KBM-7 (cell line): ENCODE data around the gene SKI.

Source experiments
- DNase-seq: peaks from one replicate; pipeline ENCODE4 v3.0.0-alpha.2; 2015
- in situ Hi-C: fragments of 300-500 bp; cut with MboI; formaldehyde crosslinking; loops from 2 replicates; pipeline ENCODE4 v1.14.3; 2020; ENCODE audit warnings: low sequenced_read_pairs, low pct_unique_long_range_greater_than_20kb, mixed read lengths

Gene SKI

DNA sequence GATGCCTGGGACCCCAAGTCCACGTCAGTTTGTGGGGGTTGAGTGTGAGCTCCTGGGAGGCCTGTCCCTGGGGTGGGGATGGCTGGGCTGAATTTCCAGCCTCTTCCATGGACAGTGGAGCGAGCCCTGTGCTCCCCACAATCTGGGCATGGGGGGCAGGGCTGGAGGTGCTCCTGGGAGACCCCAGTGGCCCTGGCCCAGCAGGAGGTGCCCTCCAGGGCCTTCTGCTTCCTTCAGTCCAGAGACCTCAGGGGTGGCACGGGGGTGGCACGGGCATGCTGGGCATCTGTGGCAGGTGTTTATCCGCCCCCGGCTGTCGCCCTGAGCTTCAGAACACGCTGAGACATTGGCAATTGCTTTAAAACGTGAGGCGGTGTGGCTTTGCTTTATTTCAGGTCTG lies 122.4 kb downstream of the SKI start:
- in situ Hi-C loops: no loop called here

DNA sequence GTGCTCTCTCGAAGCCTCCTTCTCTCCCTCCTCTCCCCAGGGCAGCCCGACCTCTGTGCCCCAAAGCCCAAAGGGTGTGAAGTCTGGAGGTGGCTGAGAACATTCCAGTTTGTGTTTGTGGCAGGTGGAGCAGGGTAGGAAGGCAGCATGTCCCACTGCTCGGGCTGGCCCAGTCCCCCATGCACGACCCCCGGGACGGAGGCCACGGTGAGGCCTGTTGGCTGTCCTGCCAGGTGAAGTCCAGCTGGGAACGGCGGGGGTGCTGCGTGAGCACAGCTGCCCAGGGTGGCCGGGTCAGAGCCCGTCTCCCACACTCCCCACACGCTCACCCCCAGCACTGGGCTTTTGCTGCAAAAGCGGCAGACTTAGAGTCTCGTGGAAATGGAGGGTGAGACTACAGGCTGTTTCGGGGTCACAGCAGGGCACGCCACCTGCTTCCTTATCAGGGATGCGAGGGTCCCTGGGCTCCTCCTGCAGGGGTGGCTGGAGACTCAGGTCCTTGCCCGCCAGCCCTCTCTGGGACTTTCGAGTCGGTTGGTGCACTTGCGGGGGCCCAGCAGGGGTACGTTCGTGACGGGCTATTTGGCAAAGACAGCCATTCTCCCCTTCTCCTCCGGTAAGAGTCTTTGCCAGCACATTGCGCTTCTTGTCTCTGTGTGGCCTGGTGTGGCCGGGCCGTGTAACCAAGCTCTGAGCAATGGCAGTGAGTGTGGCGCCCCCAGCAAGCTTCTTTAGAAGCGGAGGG lies 123.0 kb downstream of the SKI start:
- in situ Hi-C loops: no loop called here
- no peak for DNase-seq

More for the DNA sequence above, 122.4 kb downstream of the SKI start:
- DNase-seq: no peak

DNA sequence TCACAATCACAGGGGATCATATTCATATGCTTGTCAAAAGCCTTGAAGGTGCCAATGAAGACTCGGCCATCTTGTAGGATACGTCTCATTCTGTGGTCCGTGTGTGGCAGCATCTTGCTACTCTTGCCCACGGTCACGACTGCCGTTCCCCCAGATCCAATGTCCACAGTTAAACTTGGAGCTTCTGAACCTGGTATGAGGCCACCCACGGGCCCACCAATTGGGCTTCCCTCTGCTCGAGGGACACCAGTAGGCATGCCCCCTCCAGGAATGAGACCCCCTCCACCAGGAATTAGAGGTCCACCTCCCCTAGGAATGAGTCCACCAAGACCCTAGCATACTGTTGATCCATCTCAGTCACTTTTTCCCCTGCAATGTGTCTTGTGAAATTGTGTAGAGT lies 123.6 kb downstream of the SKI start:
- no peak for DNase-seq
- in situ Hi-C loops: no loop called here

DNA sequence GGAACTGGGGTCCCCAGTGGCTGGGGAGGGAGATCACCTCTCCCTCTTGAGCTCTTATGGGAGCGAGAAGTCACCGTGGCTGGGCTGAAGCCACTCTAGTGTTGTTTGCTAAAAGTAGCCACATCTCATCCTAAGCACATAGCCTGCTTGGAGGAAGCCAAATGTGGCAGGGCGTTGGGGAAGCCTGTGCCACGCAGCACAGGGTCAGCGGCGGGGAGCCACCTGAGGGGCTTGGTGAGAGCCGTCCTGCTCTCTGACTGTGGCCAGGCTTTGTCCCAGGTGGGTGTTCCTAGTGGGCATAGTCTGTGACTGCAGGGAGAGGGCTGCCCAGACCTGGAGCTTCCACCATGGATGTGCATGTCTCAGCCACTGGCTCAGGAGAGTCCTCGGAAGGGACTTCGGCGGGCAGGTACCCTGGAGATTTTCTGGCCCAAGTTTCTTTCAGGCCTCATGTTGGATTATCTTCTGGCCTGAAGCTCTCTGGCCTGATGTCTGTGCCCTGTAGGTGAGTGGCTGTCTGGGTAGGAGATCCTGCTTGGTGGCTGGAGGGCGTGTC lies 124.3 kb downstream of the SKI start:
- DNase-seq: no peak
- in situ Hi-C loops: no loop called here

DNA sequence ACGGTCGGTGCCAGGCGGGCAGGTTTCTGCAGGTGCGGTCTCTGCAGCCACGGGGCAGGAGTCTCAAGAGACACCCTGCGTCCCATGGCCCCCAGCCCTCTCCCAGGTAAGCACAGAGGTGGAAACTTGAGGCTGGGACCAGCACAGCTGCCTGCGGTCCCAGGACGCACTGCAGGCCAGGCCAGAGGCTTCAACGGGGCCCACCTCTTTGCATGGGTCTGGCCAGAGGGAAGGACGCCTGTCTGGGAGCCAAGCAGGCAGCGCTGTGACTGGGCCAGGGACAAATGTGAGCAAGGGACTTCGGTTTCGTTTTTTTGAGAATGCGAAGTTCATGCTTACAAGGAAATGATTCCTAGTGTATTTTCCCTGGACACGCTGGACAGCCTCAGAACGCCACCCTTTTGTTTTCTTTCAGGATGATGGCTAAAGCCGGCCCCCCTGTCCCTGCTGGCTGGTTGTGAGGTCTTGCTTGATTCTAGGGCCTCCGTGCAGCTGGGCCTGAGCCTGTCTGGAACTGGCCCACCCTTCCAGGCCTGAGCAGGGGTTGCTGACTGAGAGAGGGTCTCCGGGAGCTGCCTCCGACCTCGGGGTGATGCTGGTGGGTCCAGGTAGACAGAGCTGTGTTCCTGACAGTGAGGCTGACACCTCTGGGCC lies 124.9 kb downstream of the SKI start:
- in situ Hi-C loops: no loop called here
- no peak for DNase-seq

DNA sequence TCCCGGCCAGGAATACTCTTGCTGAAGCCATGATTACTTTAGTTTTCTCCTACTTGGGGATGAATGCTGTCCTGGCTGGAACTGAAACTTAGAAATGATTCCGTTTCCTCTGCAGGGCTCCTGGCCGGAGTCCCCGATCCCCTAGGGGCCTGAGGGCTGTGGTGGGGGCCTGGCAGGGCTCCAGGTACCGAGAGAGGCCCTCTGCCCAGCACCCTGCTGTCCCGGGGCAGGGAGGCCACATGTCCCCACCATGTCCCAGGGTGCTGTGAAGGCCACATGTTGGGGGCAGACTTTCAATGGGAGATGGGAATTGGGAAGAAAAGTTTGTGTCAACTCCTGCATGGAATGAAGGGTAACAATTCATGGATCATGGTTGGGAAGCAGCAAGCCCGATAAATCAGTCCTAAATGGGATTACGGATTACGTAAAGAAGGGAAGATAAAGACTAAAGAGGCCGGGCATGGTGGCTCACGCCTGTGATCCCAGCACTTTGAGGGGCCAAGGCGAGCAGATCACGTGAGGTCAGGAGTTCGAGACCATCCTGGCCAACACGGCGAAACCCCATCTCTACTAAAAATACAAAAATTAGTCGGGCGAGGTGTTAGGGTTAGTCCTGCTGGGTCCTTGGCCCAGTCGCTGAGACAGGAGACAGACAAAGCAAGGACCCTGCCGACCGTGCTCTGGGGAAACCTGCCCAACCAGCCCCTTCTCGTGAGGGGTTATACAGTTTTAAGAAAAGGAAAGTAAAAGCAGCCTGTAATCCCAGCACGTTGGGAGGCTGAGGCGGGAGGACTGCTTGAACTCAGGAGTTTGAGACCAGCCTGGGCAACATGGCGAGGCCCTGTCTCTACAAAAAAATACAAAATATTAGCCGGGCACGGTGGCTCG lies 125.7 kb downstream of the SKI start:
- in situ Hi-C loops: no loop called here
- no peak for DNase-seq

DNA sequence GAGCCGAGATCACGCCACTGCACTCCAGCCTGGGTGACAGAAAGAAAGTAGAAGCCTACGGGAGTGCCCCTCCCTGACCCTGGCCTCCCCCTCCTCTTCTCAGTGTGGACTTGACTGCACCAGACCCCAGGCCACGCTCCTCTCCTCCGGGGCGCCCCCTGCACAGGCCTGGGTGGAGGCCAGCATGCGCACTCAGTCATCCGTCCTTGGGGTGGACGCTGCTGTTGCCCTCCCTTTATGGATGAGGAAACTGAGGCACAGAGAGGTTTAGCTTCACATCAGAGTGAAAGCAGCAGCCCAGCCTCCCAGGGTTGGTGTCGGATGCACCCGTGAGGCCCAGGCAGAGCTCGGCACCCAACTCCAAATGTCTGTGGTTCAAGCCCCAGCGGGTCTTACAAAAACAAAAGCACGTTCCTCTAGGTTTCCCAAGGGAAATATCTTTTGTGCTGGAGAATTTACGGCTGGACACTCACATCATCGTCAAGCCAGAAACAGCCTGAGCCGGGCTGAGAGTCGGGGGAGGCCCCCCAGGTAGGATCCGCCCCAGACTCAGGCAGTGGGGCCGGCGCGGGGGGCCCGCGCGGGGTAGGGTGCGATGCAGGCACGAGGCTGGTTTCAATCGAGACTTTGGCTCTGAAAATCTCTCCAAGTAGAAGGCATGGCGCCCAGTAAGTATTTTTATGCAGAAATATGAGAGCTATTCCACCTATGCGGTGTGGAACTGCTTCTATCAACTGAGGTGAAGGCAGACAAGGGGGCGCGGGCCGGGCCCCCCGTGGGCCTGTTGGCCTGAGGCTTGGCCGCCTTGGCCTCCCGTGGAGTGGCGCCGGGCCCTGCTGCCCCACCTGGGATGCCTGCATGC lies 126.6 kb downstream of the SKI start:
- DNase-seq: no peak
- in situ Hi-C loops: no loop called here

DNA sequence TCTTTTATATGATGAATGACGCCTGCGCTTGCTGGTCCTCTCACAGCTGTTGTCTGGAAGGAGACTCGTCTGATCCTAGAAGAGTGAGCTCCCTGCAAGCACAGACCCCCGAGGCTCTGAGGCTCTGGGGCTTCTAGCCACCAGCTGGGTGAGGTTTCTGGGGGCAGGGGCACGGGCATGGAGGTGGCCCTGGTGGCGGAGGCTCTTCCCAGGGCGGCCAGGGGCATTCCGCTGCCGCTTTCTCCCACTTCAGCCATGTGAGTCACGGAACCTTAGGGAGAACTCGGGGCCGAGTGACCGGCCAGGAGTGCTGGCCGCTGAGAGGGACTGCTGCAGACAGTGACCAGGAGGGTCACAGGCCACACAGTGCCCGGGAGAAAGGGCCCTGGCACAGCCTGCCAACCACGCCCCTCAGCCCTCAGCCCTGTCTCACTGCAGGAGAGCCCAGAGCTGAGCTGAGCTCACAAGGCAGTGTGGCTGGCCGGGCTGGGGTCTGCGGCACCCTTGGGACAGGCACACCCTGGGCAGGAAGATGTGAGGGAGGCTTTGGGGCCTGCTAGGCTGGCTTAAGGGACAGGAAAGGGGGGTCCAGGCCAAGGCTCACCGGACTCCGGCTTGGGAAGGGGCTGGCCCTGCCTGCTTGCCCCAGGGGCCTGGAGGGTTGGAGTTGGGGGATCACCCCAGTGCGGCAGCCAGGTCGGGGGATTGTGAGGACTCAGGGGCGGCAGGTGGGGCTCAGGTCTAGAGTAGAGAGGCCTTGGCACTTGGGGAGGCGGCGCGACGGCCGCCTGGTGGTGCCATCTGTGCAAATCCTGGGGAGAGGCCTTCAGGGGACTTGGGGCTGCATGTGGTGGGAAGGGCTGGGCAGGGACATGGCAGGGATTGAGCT lies 127.5 kb downstream of the SKI start:
- DNase-seq: no peak
- in situ Hi-C loops: no loop called here

DNA sequence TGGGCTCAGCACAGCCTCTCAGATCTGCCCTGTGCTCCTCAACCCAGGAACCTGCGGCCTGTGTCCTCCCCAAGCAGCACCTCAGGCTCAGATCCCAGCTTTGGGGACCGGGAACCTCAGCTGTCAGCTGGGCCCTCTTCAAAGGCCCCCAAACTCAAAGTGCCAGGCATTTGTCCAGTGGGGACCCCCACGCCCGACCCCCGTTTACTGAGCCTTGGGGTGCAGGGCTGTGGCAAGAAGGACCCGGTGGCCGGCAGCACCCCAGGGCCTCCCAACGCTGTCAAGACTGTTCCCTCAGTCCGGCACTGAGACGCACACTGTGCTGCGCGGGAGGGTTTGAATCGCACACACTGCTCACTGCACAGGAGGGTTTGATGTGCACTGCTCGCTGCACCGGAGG lies 128.3 kb downstream of the SKI start:
- in situ Hi-C loops: no loop called here
- DNase-seq: no peak

DNA sequence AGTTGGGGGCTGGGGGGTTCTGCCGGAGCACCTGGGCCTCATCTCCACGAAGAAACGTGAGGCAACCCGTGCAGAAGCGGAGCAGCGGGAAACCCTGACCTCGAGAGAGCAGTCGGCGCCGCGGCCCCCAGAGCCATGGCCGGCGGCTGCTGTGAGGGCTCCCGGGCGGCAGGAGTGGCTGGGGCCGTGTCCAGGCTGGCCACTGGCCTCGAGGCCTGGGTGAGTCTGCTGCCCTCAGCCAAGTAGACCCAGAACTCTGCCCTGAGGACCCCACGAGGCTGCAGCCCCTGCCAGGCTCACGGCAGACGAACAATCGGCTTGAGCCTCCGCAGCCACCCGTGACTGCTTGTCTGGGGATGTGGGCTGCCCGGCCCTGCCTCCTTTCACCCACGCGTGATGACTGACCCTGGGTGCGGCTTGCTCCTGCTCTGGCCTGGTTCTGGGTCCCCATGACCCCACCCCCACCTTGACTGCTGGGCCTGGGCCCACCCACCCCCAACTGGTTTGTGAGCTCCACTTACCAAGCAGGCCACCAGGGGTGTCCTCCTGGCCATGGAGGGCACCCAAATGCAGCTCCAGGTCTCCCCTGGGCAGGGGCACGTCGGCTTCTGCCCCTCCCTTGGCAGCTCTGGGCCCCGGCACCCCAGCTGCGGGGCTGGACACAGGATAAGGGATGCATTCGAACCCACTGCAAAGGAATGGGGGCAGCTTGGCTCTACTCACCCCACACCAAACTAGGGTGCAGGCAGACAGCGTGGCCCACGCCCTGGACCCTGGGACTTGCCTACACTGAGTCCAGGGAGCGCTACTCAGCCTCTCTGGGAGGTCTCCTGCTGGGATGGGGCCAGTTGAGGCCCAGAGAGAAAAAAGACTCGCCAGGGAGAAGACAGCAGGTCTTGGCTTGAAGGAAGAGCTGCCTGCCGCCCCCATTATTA lies 129.1 kb downstream of the SKI start:
- in situ Hi-C loops: no loop called here
- DNase-seq: no peak

DNA sequence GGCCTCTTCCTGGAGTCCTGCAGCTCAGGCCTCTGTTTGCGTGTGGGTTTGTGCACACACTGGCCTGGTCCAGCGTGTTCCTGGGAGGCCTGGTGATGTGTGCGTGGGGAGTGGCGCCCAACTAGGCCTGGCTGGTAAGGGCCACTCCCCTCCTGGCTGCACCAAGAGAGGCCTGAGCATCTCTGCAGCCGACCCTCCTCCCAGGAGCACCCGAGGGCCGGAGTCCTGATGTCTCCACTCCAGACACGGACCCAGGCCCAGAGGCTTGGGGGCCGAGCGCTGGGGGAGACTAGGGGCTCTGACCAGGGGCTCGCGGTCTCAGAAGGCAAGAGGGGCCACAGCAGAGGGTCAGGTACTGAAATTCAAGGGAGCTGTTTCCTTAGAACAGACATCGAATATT lies 130.0 kb downstream of the SKI start:
- DNase-seq: no peak
- in situ Hi-C loops: no loop called here

DNA sequence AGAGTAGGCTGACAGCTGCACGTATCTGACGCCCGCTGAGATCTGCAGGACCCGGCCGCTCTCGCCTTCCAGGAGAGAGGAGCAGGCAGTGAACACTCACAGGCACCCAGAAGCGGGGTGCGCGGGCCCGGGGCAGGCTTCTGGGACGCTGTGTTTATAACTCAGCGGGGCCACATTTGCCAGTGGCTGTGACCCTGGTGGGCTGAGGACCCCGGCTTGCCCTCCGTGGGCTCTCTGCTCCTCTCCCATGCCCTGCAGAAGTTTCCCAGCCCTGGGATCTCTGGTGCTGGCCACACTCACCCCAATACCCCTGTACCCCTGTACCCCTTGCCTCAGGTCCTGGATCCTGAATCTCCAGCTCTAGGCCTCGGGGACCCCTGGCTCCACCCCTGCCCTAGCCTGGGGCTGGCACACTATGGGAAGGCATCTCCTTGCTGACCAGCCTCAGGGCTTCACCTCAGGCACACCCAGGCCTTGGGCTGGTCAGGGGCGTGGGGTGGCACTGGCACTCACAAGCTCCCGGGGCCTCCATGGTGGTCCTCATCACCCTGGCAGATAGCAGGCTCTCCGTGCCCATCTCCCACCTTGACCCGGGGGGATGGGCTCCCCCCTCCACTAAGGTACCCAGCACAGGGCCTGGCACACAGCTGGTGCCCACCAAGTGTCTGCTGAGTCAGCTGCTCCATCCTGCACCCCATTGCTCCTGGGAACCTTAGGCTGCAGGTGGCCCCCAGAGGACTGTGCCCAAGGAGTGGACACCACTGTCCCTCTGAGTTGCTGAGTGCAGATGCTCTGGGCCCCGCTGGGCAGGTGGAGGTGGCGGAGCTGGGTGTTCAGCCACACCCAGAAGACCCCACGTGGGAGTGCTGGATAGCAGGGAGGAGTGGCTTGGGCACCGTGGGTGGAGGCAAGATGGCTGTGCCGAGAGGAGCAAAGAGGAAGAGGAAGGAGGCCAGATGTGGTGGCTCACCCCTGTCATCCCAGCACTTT lies 130.8 kb downstream of the SKI start:
- DNase-seq: no peak
- in situ Hi-C loops: no loop called here
